ENCODE data around the gene MAP3K20.
"Not testable (repeated sequence)": the region's sequence is repeated elsewhere in the genome, so short reads cannot be mapped to it uniquely, and the experiment has no call there.

MAP3K20 gene

DNA sequence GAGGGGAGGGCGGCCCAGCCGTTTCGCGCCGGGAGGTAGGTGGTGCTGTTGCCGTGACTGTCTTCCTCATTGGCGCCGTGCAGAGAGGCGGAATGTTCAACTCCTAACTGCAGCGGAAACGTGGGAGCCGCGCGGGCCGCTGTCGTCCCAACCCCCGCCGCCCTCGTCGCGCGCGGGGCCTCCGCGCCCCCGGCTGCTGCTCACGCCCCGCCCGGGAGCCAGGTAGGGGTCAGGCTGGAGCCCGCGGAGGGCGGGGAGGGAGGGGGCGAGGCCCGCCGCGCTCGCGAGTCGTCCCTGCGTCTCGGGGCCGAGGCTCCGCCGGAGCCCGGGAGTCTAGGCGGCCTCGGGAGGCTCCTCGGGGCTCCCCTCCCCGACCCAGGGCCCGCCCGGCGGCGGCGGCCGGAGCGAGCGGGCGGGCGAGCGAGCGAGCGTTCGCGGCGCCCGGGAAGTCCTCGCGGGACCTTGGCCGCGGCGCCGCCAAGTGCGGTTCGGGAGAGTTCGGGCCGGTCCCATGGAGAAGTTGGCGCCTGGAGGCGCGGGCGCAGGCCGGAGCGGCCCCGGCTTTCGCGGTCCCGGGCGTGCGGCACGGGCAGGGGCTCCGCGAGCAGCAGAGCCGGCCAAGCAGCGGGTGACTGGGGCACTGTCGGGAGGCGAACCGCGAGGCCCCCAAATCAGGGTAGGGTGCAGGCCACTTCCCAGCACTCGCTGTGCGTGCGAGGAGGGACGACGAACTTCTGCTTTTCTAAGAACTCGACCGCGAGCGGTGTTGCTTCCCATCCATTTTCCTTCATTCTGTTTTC lies at the start of gene MAP3K20:
Gene MAP3K20, plus strand, starts transcription at position 66 of the 800 bp plus-strand sequence. CDS start 15,186 bp downstream, outside the sequence.
- Mint-ChIP-seq H3K36me3 (ENCODE audit: low read depth) (peaks cover 1% of the 10 kb centered on the region), H3K4me3 (peak within 1 kb of the TSS; percentile 83), H3K9me3 (no peaks in the 10 kb centered on the region), H3K27ac (peak within 1 kb of the TSS; percentile 79), H3K27me3 (peaks cover 41% of the 10 kb centered on the region), H3K4me1 (peaks cover 22% of the 10 kb centered on the region)
- DNase-seq (peak; percentile 59), ATAC-seq (peak; percentile 71)

DNA sequence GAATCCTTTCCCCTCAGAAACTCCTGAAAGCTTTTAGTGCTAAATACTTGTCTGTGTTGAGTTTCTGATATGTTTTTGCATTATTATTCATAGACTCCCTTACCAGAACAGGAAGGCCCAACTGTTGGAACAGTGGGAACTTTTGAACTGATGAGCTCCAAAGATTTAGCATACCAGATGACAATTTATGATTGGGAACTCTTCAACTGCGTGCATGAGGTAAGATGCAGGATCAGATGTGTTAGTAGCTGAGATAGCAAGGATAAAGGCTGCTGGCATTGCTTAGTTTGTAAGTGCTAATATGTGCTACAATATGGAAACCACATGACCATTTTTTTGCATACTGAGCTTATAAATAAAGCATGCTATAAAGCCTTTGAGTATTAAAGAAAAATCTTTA lies 49.2 kb upstream of the MAP3K20 start:
- no peak for ATAC-seq
- Mint-ChIP-seq H3K36me3 (ENCODE audit: low read depth) (no peaks in the 10 kb centered on the region), H3K9me3 (no peaks in the 10 kb centered on the region), H3K4me1 (no peaks in the 10 kb centered on the region), H3K4me3 (no peak overlapping the region), H3K27ac (no peak overlapping the region), H3K27me3 (peaks cover 4% of the 10 kb centered on the region)
- DNase-seq = no peak

DNA sequence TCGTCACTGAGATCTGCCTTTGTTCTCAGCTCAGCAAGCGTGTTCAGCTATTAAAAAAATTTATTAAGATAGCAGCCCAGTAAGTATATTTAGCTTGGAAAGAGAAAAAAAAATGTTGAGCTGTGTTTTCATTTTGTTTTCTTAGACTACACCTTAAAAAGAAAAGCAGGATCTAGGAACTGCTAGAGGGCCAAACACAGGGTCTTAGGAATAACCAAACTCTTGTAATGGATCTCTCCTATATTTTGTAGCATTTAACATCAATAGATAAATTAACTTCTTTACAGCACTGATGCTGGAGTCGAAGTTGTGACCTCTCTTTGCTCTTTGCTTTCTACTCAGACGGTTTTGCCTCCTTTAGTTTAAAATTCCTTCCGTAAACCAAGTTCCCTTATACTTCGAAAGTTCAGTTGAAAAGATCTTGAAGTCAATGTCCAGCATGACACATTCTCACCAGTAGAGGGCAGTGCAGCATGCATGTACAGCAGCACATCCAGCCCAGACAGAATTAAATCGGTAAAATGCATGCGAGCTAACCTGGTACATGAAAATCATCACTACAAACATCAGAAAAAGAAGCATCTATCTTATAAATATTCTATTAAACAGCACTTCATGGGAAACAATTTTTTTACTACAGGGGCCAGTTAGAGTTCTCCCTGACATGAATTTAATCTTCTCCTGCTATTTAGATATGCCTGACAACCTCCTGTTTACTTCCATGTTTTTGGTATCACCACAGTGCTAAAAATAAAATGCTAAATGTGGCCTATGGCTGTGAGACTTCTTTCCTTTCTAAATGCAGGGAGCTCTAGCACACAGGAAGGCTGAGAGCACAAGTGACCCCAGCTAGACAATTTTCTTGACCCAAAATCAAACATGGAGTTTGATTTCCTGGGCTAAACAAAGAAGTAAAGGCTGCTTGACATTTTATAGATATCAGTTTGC lies 48.2 kb upstream of the MAP3K20 start:
- Mint-ChIP-seq H3K27ac (no peak overlapping the region), H3K9me3 (no peaks in the 10 kb centered on the region), H3K4me3 (no peak overlapping the region), H3K36me3 (ENCODE audit: low read depth) (no peaks in the 10 kb centered on the region), H3K27me3 (peaks cover 4% of the 10 kb centered on the region), H3K4me1 (no peaks in the 10 kb centered on the region)
- DNase-seq = peak; percentile 77
- ATAC-seq = peak; percentile 78

DNA sequence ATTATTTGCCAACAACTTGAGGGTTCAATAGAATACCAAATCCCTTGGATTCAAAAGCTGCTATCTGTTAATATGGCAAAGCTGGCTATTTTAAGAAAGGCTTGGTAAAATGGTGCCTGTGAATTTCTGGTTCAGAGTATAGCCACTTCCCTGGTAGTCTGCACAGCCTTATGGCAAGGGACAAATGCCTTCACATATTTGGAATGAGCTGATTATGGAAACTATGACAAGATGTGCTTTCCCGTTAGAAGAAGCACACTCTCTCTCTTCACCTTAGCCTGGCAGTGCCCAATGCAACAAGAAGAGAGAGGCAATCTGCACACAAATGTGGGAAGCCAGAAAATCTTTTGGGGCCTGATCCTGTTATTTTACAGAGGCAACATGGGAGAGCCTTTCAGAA lies 47.5 kb upstream of the MAP3K20 start:
- Mint-ChIP-seq H3K4me3 (no peak overlapping the region), H3K27ac (no peak overlapping the region), H3K27me3 (peaks cover 4% of the 10 kb centered on the region), H3K36me3 (ENCODE audit: low read depth) (no peaks in the 10 kb centered on the region), H3K4me1 (no peaks in the 10 kb centered on the region), H3K9me3 (no peaks in the 10 kb centered on the region)
- no peak for DNase-seq
- ATAC-seq = no peak

DNA sequence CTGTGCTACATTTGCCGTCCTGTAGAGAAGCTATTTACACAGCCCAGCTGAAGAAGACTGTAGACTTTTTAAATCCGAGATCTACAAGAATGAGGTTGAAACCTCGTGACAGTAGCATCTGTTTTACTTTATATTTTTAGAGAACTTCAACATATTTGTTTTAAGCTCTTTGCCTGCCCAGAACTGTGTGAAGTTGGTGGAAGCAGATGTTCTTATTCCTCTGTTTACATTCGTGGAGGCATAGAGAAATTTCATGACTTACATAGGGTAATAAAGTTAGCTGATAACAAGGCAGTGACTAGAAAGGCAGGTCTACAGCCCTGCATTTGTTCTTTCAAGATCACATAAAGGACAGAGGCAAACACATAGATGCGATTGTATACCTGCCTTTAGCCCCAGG lies 47.0 kb upstream of the MAP3K20 start:
- Mint-ChIP-seq H3K27ac (no peak overlapping the region), H3K4me3 (no peak overlapping the region), H3K36me3 (ENCODE audit: low read depth) (no peaks in the 10 kb centered on the region), H3K9me3 (no peaks in the 10 kb centered on the region), H3K27me3 (peaks cover 4% of the 10 kb centered on the region), H3K4me1 (no peaks in the 10 kb centered on the region)
- ATAC-seq (no peak), DNase-seq (no peak)

DNA sequence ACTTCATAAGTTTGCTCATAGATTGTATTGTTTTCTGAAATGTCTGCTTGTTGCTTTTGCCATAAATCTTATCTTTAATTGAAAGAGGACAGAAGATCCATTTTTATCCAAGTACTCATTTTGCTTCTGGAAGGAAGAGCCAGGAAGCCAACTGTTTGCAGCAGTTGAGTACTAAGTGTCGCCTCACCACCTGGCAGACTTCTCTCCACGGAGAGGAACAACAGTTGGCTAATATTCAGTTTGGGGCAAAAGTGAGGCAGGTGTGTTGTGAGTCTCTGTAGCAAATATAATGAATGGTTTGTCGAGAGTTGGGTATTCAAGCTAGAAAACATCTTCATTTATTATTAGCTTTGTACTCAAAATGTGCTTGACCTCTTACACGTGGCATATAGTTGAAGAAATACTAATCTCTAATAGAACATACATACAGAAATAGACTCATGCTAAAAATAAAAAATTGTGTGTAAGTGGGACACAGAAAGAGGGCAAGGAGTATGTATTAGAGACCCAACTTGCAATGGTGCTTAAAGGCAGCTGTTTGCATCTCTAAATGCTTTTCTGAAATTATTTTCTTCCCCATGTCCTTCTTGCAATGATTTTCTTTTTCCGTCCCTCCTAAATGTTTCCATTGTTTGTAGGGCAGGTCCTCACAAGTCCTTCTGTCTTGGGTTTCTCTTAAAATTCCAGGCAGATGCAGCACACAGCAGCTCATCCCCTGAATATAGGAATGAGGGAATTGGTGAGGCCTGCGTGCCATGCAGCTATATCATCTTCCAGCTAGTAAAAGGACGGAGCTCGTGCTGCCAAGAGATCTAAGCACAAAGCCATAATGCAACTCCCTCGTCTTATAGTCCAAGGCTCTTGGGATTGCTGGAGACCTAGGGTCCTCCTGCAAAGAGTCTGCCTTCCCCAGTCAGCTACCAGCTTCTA lies 44.8 kb upstream of the MAP3K20 start:
- Mint-ChIP-seq H3K4me1 (peaks cover 4% of the 10 kb centered on the region), H3K4me3 (no peak overlapping the region), H3K36me3 (ENCODE audit: low read depth) (no peaks in the 10 kb centered on the region), H3K27ac (no peak overlapping the region), H3K27me3 (peaks cover 7% of the 10 kb centered on the region), H3K9me3 (no peaks in the 10 kb centered on the region)
- no peak for ATAC-seq
- no peak for DNase-seq

DNA sequence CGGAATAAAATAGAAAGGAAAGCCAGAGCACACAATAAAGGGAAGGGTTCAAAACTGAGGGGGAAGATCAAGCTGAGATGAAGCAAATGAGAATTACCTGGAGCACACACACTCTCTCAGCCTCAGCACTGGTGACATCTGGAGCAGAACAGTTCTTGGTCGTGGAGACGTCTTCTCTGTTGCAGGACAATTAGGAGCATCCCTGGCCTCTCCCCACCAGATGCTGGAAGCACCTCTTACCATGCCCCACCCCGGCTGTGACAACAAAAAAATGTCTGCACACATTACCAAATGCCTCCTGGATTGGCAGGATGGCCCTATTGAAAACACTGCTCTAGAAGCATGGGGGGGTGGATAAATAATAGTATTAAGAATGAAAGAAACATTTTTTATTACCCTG lies 43.6 kb upstream of the MAP3K20 start:
- Mint-ChIP-seq H3K36me3 (ENCODE audit: low read depth) (no peaks in the 10 kb centered on the region), H3K27ac (no peak overlapping the region), H3K27me3 (peaks cover 7% of the 10 kb centered on the region), H3K4me1 (peaks cover 4% of the 10 kb centered on the region), H3K4me3 (no peak overlapping the region), H3K9me3 (no peaks in the 10 kb centered on the region)
- DNase-seq = no peak
- ATAC-seq = no peak

DNA sequence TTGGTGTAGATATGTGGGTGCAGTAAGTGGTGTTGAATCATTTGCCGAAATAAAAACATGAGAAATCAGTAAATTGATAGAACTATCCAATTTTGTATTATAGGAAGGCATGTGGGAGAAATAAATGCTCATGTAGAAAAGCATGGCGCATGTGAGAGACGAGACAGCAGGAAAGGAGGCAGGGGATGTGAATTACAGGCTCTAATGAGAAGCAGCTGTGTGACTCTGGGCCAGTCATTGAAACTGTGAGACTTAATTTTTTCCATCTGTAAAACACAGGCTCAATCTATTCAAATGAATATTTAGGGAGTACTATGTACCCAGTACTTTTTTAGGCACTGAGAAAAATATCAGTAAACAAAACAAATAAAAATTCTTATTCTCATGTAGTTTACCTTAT lies 42.6 kb upstream of the MAP3K20 start:
- H3K4me1 Mint-ChIP-seq = peaks cover 4% of the 10 kb centered on the region
- DNase-seq (no peak), ATAC-seq (no peak)
- H3K4me3 Mint-ChIP-seq = no peak overlapping the region
- H3K36me3 Mint-ChIP-seq (ENCODE audit: low read depth) = no peaks in the 10 kb centered on the region
- H3K9me3 Mint-ChIP-seq = no peaks in the 10 kb centered on the region
- H3K27me3 Mint-ChIP-seq = peaks cover 3% of the 10 kb centered on the region
- H3K27ac Mint-ChIP-seq = no peak overlapping the region

DNA sequence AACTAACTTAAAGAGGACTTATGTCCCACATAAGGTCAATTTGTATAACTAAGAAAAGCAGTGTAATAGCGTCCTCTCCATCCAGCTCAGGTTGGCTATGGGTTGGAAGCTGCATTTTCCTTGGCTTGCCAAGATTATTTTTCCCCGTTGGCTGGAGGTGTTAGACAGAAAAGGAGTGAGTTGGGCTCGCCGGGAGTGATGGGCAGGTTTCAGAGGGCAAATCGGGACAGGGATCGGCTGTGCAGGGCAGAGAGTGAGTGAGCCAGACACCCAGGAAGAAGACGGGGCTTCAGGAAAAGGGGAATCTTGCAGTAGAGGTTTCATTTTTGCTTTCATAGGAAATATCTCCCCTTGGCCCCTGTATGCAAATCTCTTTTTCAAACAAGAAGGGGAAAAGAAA lies 41.5 kb upstream of the MAP3K20 start:
- H3K36me3 Mint-ChIP-seq (ENCODE audit: low read depth) = no peaks in the 10 kb centered on the region
- peak overlapping the region; percentile 16 for H3K27ac Mint-ChIP-seq
- peaks cover 3% of the 10 kb centered on the region for H3K27me3 Mint-ChIP-seq
- ATAC-seq = no peak
- no peak overlapping the region for H3K4me3 Mint-ChIP-seq
- DNase-seq = no peak
- no peaks in the 10 kb centered on the region for H3K9me3 Mint-ChIP-seq
- H3K4me1 Mint-ChIP-seq = peaks cover 4% of the 10 kb centered on the region

DNA sequence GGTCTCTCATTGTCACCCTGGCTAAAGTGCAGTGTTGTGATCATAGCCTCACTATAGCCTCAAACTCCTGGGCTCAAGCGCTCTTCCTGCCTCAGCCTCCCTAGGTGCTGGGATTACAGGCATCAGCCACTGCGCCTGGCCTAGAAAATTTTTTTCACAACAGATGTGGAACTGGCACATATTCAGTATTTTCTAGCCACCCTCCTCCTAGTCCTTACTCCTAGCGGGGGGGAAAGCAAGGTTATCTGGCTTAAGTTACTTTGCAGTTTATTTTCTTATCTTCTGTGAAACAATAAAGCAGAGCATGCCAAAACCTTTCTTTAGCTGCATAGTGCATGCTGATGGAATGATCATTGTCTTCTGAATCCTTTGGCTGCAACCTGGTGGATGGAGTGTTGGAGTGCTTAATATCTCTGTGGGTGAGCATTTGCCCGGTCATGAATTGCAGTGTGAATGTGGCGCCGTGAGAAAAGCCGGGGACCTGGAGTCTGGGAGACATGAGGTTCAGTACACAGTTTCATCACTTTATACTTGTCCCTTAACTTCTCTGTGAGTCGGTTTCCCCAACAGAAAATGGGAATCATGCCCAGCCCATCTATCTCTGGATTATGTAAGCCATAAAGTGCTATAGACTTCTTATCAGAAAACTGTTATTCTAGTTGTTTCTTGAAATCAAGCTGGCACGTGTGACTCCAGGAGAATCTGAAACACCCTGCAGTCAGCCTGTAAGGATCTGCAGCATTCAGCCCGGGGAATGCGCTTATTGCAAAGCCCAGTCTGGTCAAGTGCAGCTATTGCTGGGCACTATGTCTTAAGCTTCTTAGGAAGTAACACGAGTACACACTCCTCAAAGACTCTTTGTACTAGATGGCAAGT lies 38.2 kb upstream of the MAP3K20 start:
- Mint-ChIP-seq H3K27ac (no peak overlapping the region), H3K27me3 (peaks cover 3% of the 10 kb centered on the region), H3K9me3 (no peaks in the 10 kb centered on the region), H3K36me3 (ENCODE audit: low read depth) (no peaks in the 10 kb centered on the region), H3K4me1 (peaks cover 4% of the 10 kb centered on the region), H3K4me3 (no peak overlapping the region)
- ATAC-seq (no peak), DNase-seq (no peak)

DNA sequence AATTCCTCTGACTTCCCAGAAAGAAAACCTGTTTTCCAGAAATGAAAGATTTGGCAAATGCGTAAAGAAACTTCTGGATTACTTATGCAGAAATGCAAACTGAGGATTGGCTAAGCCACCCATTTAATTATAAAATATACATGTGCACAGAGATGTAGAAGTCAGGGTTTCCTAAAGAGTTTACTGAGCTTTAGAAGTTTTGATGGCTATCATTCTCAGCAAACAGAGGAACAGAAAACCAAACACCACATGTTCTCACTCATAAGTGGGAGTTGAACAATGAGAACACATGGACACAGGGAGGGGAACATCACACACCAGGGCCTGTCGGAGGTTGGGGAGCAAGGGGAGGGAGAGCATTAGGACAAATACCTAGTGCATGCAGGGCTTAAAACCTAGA lies 37.4 kb upstream of the MAP3K20 start:
- not testable (repeated sequence) for H3K27me3 Mint-ChIP-seq; H3K4me1 Mint-ChIP-seq; H3K36me3 Mint-ChIP-seq (ENCODE audit: low read depth); DNase-seq; H3K4me3 Mint-ChIP-seq; H3K27ac Mint-ChIP-seq; H3K9me3 Mint-ChIP-seq; ATAC-seq

DNA sequence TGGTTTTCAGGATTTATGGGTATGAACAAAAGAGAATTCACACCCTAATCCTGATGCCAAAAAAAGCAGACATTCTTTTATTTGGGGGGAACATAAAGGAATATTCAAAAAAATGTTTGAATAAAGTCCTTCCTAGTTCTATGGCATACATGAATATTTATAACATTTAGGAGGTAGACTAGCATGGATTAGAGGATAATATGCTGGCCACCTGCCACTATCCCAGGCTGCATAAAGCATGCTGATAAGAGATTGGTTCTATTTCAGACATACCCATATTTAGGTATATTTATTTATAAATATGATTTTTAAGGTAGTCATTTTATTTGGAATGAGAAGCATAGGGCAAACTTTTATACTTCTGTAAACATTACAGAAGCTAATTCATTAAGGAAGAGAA lies 34.9 kb upstream of the MAP3K20 start:
- DNase-seq (no peak), ATAC-seq (no peak)
- Mint-ChIP-seq H3K27me3 (no peaks in the 10 kb centered on the region), H3K27ac (no peak overlapping the region), H3K4me1 (no peaks in the 10 kb centered on the region), H3K36me3 (ENCODE audit: low read depth) (no peaks in the 10 kb centered on the region), H3K4me3 (no peak overlapping the region), H3K9me3 (no peaks in the 10 kb centered on the region)

DNA sequence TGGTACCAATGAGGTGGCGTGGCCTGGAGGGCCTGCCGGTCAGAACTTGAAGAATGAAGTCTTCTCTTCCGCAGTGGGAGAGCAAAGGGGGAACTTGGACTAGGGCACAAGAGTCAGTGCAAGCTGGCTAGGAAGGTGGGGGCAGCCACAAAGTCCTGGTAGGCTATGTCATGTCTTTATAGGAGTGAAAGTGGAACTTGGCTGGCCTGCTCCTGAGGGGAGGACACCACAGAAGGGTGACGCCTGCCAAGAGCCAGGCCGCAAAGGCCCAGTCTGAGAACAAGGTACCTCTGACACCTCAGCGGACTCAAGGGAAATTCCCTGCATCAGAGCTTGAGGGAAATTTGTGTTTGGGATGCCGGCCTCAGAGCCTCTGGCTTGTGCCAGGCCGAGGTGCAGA lies 32.2 kb upstream of the MAP3K20 start:
- H3K27ac Mint-ChIP-seq = no peak overlapping the region
- DNase-seq (no peak), ATAC-seq (no peak)
- no peak overlapping the region for H3K4me3 Mint-ChIP-seq
- H3K36me3 Mint-ChIP-seq (ENCODE audit: low read depth) = no peaks in the 10 kb centered on the region
- H3K9me3 Mint-ChIP-seq = no peaks in the 10 kb centered on the region
- H3K4me1 Mint-ChIP-seq = peaks cover 2% of the 10 kb centered on the region
- peaks cover 2% of the 10 kb centered on the region for H3K27me3 Mint-ChIP-seq
